Hippocampal formation (tissue), 2 donors: ENCODE measurements around the gene MYL5.
A peak's percentile ranks its signal among the peaks of the same experiment; 100 is the strongest.
"Not testable (repeated sequence)": the region's sequence is repeated elsewhere in the genome, so short reads cannot be mapped to it uniquely, and the experiment has no call there.

Source experiments
- DNase-seq, 2 donors: peaks; one replicate each; lab custom pipeline; 2025; lab: John Stamatoyannopoulos, UW

The MYL5 gene

DNA sequence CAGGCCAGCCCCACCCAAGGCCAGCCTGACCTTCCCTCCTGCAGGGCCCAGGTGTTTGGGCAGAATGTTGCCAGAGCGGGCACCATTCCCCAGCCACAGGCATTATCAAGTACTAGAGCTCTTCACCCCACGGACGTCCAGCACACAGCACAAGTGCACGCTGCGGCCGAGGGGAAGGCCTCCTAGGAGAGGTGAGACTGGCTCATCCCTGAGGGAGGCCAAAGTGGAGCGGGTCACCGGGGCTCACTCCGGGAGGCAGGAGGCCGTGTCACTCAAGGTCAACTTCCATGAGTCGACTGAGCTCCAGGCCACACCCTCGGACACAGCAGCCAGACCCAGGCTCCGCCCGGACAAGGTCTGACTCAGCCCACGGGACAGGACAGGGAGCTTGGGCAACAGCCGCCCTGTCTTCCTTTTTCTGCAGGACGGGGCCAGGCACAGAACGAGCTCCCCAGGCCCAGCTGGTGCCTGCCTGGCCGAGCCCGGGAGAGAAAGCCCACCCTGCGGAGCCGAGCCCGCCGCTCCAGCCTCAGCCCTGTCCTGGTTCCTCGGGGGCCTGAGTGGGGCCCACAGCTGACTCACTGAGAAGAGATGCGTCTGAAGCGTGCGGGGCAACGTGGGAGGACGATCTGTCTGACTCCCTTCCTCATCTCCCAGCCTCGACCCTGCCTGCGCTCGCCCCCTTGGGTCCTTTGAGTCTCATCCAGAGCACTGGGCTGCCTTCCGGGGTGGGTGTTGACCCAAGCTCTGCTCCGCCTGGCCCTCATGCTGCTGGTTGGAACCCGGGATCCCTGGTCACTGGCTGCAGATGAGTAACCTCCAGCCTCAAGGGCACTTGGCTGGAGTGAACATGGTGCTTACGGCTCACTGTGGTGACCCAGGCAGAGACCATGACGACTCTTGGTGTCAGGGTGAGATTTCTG lies 13.0 kb downstream of the MYL5 start:
- no peak for DNase-seq

- DNase-seq, result no peak
Observed at GRCh38 chr4:687971-688853, 13.9 kb downstream of the MYL5 start.

DNA sequence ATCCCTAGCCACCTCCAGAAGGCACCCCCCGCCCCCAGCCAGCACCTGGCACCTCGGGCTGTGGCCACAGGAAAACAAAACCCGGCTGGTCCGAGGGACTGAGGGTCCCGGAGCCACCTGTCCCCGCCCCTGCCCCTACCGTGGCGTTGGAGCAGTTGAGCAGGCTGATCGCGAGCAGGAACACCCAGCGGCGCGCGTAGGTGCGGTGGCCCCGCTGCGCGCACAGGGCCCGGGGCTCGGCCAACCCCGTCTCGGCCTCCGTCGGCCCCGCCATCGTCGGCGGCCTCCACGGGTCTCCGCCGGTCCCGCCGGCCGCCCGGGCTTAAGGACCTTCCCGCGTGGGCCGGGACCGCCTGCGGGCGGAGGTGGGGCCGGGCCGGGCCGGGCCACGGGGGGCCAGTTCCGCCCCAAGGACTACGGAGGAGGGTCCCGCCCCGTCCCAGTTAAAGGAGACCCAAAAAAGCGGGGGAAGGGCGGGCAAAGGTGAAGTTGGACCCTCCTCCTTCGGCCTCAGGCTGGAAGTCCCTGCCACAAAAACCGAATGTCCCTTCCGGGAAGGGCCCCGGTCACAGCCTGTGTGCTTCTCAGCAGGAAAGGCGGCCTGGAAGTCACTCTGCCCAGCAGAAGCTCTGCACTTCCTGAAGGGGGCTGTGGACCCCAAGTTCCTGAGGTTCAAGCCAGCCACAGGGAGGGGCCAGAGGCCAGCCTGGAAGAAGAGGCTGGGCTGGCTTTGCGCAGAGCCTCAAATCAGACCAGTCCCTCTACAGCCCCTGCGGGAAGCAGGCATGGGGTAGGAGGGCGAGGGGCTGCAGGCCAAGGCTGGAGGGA lies 14.7 kb downstream of the MYL5 start, which contains the start of gene SLC49A3:
Gene SLC49A3, minus strand, starts transcription at position 298 of the 828 bp plus-strand sequence. Its CDS starts 24 bp downstream, at position 274.
- no peak for DNase-seq

- DNase-seq, result no peak
Observed at GRCh38 chr4:689723-690122, 15.4 kb downstream of the MYL5 start.

DNA sequence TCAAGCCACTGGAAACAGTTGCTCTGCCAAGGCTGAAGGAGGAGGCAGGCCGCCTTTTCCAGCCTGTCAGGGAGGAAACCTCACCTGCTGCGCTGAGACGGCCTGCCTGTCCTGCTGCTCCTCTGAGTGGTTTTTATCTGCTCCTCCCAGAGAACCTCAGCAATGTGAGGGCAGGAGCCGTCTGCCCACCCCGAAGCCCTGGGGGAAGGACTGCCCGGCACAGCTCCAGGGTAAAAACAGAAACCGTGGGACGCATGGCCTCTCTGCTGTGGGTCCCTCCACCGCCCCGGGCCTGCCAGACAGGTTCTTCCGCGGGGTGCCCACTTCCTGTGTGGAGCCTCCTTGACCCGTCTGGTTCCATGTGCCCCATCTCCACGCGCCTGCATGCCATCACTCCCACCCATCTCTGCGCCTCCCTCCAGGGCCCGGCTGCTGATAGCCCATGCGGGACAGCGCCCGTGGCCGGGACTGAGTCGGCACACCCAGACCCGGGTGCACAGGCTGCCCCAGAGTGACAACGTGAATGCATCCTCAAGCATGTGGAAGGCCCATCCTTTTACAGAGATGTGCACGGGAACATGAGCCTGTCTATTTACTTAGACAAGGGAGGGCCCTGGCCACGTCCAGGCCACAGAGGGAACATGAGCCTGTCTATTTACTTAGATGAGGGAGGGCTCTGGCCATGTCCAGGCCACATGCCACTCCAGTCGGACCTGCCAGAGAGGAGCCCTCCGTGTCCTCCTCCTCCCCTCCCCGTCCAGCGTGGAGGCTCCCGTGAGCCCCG lies 18.6 kb downstream of the MYL5 start:
- DNase-seq, result no peak

- not testable (repeated sequence) for DNase-seq
Observed at GRCh38 chr4:694341-694940, 20.1 kb downstream of the MYL5 start.

- no peak for DNase-seq
Observed at GRCh38 chr4:699816-700580, 25.7 kb downstream of the MYL5 start.

DNA sequence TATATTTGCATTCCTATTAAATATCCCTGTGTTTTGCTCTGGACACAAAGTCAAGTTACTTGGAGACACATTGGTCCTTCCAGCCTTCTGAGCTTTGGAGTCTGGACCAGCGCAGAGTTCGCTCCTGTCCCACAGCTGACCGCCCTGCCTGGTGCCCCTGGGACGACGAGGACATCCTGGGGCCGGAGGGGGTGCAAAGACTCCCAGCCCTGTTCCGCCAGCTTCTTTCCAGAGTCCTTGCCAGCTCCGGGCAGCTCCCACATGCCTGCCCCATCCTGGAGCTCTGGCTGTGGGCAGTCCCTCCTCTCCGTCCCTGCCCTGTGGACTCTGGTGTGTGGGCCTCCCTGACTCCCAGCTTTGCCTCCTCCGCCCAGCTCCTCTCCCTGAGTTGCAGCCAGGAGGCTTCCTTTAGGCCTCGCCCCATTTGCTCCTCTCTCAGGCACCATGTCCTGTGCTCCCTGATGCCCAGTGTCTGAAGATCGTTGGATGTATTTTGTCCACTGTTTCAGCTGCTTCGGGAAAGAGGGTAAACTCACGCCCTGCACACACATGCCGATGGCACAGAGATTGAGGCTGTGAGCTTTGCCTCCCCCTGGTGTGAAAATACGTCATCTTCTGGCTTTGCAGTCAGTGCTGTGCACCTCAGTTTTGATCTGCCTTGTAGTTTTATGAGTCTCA lies 26.4 kb downstream of the MYL5 start:
- DNase-seq, result no peak

- no peak for DNase-seq
Observed at GRCh38 chr4:702618-703048, 28.3 kb downstream of the MYL5 start.

GRCh38 chr4:703336-704197 lies 29.2 kb downstream of the MYL5 start:
- DNase-seq, result no peak

GRCh38 chr4:704198-704891 lies 30.0 kb downstream of the MYL5 start:
- no peak for DNase-seq

GRCh38 chr4:704971-705277 lies 30.6 kb downstream of the MYL5 start:
- no peak for DNase-seq

- DNase-seq, result peak; percentile 85 to 94
Observed at GRCh38 chr4:705278-706082, 31.1 kb downstream of the MYL5 start, which contains the start of gene PCGF3. Gene PCGF3, plus strand, starts transcription at chr4:705832. Its CDS starts 27,849 bp downstream, at chr4:733681.

- DNase-seq, result not testable (repeated sequence)
Observed at GRCh38 chr4:706083-706633, 31.8 kb downstream of the MYL5 start.

GRCh38 chr4:706834-707598 lies 32.7 kb downstream of the MYL5 start:
- no peak for DNase-seq
